ENCODE measurements around the gene TRAF3IP1.

- TF ChIP-seq TAF1 (conservative IDR thresholded peaks at IDR 0.05) (no peak), CTCF (IDR thresholded peaks at IDR 0.05; ENCODE audit: low read depth, low read length, missing input control) (no peak), FOXA1 (IDR thresholded peaks at IDR 0.05) (no peak), YY1 (IDR thresholded peaks at IDR 0.05) (no peak), SP1 (IDR thresholded peaks at IDR 0.05) (no peak), EGR1 (IDR thresholded peaks at IDR 0.05; ENCODE audit: low read depth in 2 of 2) (no peak), ATF3 (IDR thresholded peaks at IDR 0.05) (no peak), ZBTB33 (IDR thresholded peaks at IDR 0.05) (no peak), NR2F2 (IDR thresholded peaks at IDR 0.05) (no peak), REST (IDR thresholded peaks at IDR 0.05) (no peak), RAD21 (IDR thresholded peaks at IDR 0.05) (no peak), JUND (IDR thresholded peaks at IDR 0.05) (no peak), GABPA (IDR thresholded peaks at IDR 0.05 in 1 of 2, conservative IDR thresholded peaks at IDR 0.05 in 1 of 2) (no peak), MAX (IDR thresholded peaks at IDR 0.05) (no peak)
These were observed 6.6 kb downstream of the TRAF3IP1 start for GRCh38 chr2:238326801-238327365.

All from liver (tissue), 3 donors.